Activated naive CD4-positive, alpha-beta T cell treated with anti-CD3 and anti-CD28 coated beads for 36 hours (primary cell): ENCODE measurements around the gene CCDC14. TPM values are rescaled to one million over a fixed set of nuclear protein-coding genes. Genes with fewer than 3 reads are reported as not detected.

ENCODE experiments used
- CTCF ChIA-PET: fragments of 350-600 bp; sonication (Branson Sonifier 250); formaldehyde crosslinking; loops from one replicate; lab custom pipeline; 2021; ENCODE audit warnings: antibody characterized with exemption; lab: Charles Lee
- DNase-seq: peaks from one replicate; pipeline ENCODE4 v3.0.0-alpha.2; 2020
- H3K27ac Mint-ChIP-seq: one replicate; pipeline ENCODE4 v1.8.0; 2021; ENCODE audit warnings: mild to moderate bottlenecking, mixed read lengths
- H3K27me3 Mint-ChIP-seq: one replicate; pipeline ENCODE4 v1.8.0; 2021; ENCODE audit warnings: low read depth, mixed read lengths
- H3K36me3 Mint-ChIP-seq: one replicate; pipeline ENCODE4 v1.8.0; 2021; ENCODE audit warnings: low read depth, mixed read lengths
- H3K4me1 Mint-ChIP-seq: one replicate; pipeline ENCODE4 v1.8.0; 2021; ENCODE audit warnings: low read depth, mixed read lengths
- H3K4me3 Mint-ChIP-seq: one replicate; pipeline ENCODE4 v1.8.0; 2021; ENCODE audit warnings: mild to moderate bottlenecking, moderate library complexity, mixed read lengths
- H3K9me3 Mint-ChIP-seq: one replicate; pipeline ENCODE4 v1.8.0; 2021; ENCODE audit warnings: mixed read lengths
- intact Hi-C: fragments of 100-400 bp; cut with micrococcal nuclease; formaldehyde crosslinking; loops from one replicate; pipeline ENCODE4 v1.15.1; 2023
- total RNA-seq, 2 experiments: library from RNA; stranded (reverse); gene quantifications; one replicate each; pipeline ENCODE4 v1.2.3, GENCODE V29; 2021

The CCDC14 gene
- total RNA-seq, 2 experiments from 2014 or later: 44.8 to 48.4 TPM

DNA sequence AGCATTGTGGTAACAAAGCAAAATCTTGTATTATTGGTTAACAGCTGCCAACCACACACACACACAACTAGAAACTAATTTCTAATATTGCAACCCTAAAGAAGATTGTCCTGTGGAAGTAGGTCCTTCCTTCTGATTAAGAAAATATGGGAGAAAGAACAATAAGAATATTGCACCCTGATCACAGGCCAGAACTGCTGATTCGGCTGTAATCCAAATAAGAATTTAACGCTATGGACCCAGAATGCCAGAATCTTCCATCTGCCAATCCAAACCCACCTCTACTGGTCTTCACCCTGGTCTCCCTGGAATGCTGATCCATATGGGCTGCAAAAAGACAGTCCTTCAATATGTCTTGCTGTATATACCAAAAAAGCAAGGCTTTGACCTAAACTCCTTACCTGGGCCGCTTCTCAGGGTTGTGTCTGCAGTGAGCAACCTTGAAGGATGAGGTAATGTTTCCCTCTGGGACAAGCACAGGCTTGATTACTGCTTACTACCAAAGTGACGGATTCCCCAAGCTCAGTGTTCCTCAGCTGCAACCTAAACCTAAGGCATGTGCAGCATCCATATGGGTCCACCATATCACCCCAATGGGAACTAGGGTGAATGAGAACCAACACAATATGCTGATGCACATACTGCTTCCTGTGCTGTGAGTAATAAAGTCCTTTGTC lies 8.0 kb downstream of the CCDC14 start:
- H3K27me3 Mint-ChIP-seq: no peaks in the 10 kb centered on the region
- CTCF ChIA-PET: no interaction called here
- H3K4me1 Mint-ChIP-seq: no peaks in the 10 kb centered on the region
- no peak for DNase-seq
- no peaks in the 10 kb centered on the region for H3K9me3 Mint-ChIP-seq
- no peak overlapping the region for H3K27ac Mint-ChIP-seq
- intact Hi-C loops: no loop called here
- peaks cover 30% of the 10 kb centered on the region for H3K36me3 Mint-ChIP-seq
- no peak overlapping the region for H3K4me3 Mint-ChIP-seq

- H3K36me3 Mint-ChIP-seq: peaks cover 32% of the 10 kb centered on the region
- CTCF ChIA-PET: interaction anchor here (0.8 kb wide), 1 partner anchor 472 kb away, joined by 3 read pairs; no protein-coding TSS in a partner anchor
Measured at GRCh38 chr3:123951522-123952447, 9.2 kb downstream of the CCDC14 start.

GRCh38 chr3:123949641-123950040 lies 11.4 kb downstream of the CCDC14 start:
- Mint-ChIP-seq H3K4me1 (no peaks in the 10 kb centered on the region), H3K36me3 (peaks cover 26% of the 10 kb centered on the region), H3K27me3 (no peaks in the 10 kb centered on the region), H3K4me3 (no peak overlapping the region), H3K9me3 (no peaks in the 10 kb centered on the region), H3K27ac (no peak overlapping the region)
- intact Hi-C loops: no loop called here
- CTCF ChIA-PET: no interaction called here
- DNase-seq: no peak

More at GRCh38 chr3:123951522-123952447, 9.2 kb downstream of the CCDC14 start:
- no peaks in the 10 kb centered on the region for H3K27me3 Mint-ChIP-seq
- H3K9me3 Mint-ChIP-seq: no peaks in the 10 kb centered on the region
- no peak overlapping the region for H3K27ac Mint-ChIP-seq
- H3K4me3 Mint-ChIP-seq: no peak overlapping the region
- H3K4me1 Mint-ChIP-seq: no peaks in the 10 kb centered on the region
- intact Hi-C loops: no loop called here
- no peak for DNase-seq

- CTCF ChIA-PET: no interaction called here
- H3K36me3 Mint-ChIP-seq: peaks cover 32% of the 10 kb centered on the region
- H3K4me1 Mint-ChIP-seq: no peaks in the 10 kb centered on the region
- H3K4me3 Mint-ChIP-seq: no peak overlapping the region
- intact Hi-C loops: no loop called here
- H3K9me3 Mint-ChIP-seq: no peaks in the 10 kb centered on the region
- DNase-seq: no peak
- H3K27me3 Mint-ChIP-seq: no peaks in the 10 kb centered on the region
- H3K27ac Mint-ChIP-seq: no peak overlapping the region
Measured at GRCh38 chr3:123948449-123948848, 12.6 kb downstream of the CCDC14 start.

DNA sequence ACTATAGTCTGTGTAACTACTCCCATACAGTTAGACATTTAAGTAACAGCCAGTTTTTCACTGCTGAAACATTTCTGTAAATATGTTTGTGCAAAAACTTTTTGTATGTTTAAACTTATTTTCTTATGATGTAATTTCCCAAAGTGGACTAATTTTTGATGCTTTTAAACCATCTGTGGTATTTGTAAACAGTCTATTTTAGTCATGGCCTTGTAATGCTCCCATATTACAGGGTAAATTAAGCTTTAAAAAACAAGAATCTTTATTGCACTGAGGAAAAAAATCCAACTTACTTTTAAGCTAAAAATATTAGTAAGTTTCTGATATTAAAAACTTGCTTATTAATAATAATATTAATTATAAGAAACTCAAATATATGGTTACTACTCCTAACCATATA lies 13.5 kb downstream of the CCDC14 start:
- Mint-ChIP-seq H3K27me3 (no peaks in the 10 kb centered on the region), H3K36me3 (peaks cover 31% of the 10 kb centered on the region), H3K27ac (no peak overlapping the region), H3K9me3 (no peaks in the 10 kb centered on the region), H3K4me3 (no peak overlapping the region), H3K4me1 (no peaks in the 10 kb centered on the region)
- CTCF ChIA-PET: no interaction called here
- intact Hi-C loops: no loop called here
- DNase-seq: no peak

DNA sequence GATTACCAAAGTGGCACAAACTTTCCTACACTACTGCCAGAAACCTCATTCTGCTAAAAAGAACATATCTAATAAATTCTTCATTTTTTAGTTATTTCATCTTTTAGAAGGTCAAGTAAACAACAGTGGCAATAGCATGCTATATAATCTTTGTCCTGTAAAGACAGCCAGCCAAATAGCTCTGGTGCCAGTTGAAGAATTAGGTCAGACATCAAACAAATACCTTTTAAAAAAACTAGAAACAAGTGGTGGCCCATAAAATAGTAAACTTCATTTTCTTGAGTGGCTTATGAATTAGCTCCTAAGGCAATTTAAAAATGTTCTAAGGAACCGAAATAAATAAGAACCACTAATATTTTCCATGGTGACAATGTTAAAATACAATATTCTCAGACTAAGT lies 19.5 kb downstream of the CCDC14 start:
- H3K27me3 Mint-ChIP-seq: no peaks in the 10 kb centered on the region
- no peak overlapping the region for H3K27ac Mint-ChIP-seq
- no peaks in the 10 kb centered on the region for H3K4me1 Mint-ChIP-seq
- no peaks in the 10 kb centered on the region for H3K9me3 Mint-ChIP-seq
- H3K36me3 Mint-ChIP-seq: peaks cover 25% of the 10 kb centered on the region
- intact Hi-C loops: no loop called here
- H3K4me3 Mint-ChIP-seq: no peak overlapping the region
- CTCF ChIA-PET: interaction anchor here (1.1 kb wide), 1 partner anchor 91 kb away, joined by 5 read pairs; the partner anchor contains the start of gene KALRN
- DNase-seq: no peak

DNA sequence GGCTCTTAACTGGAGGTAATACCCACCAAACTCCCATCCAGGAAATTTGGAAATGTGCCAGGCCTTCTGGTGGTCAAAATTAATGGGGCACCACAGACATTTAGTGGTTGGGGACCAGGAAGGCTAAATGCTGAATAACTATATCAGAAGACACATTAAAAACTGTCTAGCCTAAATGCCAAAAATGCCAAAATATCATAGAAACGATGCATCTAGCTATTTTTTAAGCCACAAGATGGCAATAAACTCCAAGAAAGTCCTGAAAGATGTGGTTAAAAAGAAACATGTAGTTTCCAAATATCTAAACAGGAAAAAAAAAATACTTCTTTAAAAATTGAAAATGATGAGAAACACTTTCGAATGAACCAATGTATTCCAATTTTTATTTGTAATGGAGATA lies 19.9 kb downstream of the CCDC14 start:
- Mint-ChIP-seq H3K4me3 (no peak overlapping the region), H3K27ac (no peak overlapping the region), H3K36me3 (peaks cover 25% of the 10 kb centered on the region), H3K27me3 (no peaks in the 10 kb centered on the region), H3K9me3 (no peaks in the 10 kb centered on the region), H3K4me1 (no peaks in the 10 kb centered on the region)
- intact Hi-C loops: no loop called here
- no peak for DNase-seq
- CTCF ChIA-PET: interaction anchor here (1.1 kb wide), 1 partner anchor 92 kb away, joined by 5 read pairs; the partner anchor contains the start of gene KALRN

GRCh38 chr3:123939706-123940105 lies 21.3 kb downstream of the CCDC14 start:
- intact Hi-C loops: no loop called here
- no peak overlapping the region for H3K4me3 Mint-ChIP-seq
- no peak overlapping the region for H3K27ac Mint-ChIP-seq
- no peaks in the 10 kb centered on the region for H3K27me3 Mint-ChIP-seq
- peaks cover 33% of the 10 kb centered on the region for H3K36me3 Mint-ChIP-seq
- H3K9me3 Mint-ChIP-seq: no peaks in the 10 kb centered on the region
- no peak for DNase-seq
- H3K4me1 Mint-ChIP-seq: no peaks in the 10 kb centered on the region
- CTCF ChIA-PET: no interaction called here

DNA sequence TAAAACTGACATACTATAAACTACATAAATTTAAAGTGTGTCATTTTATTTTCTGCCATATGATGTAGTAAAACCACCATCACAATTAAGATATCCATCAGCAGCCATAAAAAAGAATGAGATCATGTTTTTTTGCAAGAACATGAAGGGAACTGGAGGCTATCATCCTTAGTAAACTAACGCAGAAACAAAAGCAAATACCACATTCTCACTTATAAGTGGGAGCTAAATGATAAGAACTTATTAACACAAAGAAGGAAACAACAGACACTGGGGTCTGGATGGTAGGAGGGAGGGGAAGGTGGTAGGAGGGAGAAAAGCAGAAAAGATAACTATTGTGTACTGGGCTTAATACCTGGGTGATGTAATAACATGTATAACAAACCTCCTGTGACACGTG lies 24.6 kb downstream of the CCDC14 start:
- H3K27me3 Mint-ChIP-seq: no peaks in the 10 kb centered on the region
- no peak overlapping the region for H3K4me3 Mint-ChIP-seq
- no peak for DNase-seq
- H3K27ac Mint-ChIP-seq: no peak overlapping the region
- peaks cover 39% of the 10 kb centered on the region for H3K36me3 Mint-ChIP-seq
- no peaks in the 10 kb centered on the region for H3K4me1 Mint-ChIP-seq
- no peaks in the 10 kb centered on the region for H3K9me3 Mint-ChIP-seq
- intact Hi-C loops: no loop called here
- CTCF ChIA-PET: interaction anchor here (0.6 kb wide), 1 partner anchor 136 kb away, joined by 4 read pairs; no protein-coding TSS in a partner anchor

- CTCF ChIA-PET: no interaction called here
- no peak overlapping the region for H3K4me3 Mint-ChIP-seq
- no peaks in the 10 kb centered on the region for H3K27me3 Mint-ChIP-seq
- no peak overlapping the region for H3K27ac Mint-ChIP-seq
- H3K4me1 Mint-ChIP-seq: no peaks in the 10 kb centered on the region
- H3K9me3 Mint-ChIP-seq: no peaks in the 10 kb centered on the region
- H3K36me3 Mint-ChIP-seq: peaks cover 42% of the 10 kb centered on the region
- intact Hi-C loops: no loop called here
- no peak for DNase-seq
Measured at GRCh38 chr3:123935830-123936229, 25.2 kb downstream of the CCDC14 start.

GRCh38 chr3:123934250-123934649 lies 26.8 kb downstream of the CCDC14 start:
- H3K4me1 Mint-ChIP-seq: no peaks in the 10 kb centered on the region
- intact Hi-C loops: no loop called here
- no peak overlapping the region for H3K27ac Mint-ChIP-seq
- H3K36me3 Mint-ChIP-seq: peaks cover 42% of the 10 kb centered on the region
- H3K9me3 Mint-ChIP-seq: no peaks in the 10 kb centered on the region
- DNase-seq: no peak
- no peaks in the 10 kb centered on the region for H3K27me3 Mint-ChIP-seq
- CTCF ChIA-PET: no interaction called here
- no peak overlapping the region for H3K4me3 Mint-ChIP-seq

DNA sequence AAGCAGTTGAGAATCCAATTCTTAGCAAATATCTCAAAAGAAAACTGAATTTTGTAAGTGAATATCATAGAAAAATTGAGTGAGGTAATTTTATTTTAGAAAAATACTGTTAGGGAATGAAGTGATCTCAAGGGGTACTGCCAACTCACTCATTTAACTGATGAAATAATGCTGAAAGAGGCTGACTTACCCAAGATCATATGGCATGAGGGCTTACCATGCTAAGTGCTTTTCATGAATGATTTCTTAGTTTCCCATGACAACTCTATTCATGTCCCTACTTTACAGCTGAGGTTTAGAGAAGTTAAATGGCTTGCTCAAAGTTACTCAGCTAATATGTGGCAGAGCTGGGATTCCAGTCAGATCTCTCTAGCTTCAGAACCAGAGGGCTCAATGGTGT lies 30.6 kb downstream of the CCDC14 start:
- Mint-ChIP-seq H3K4me3 (no peak overlapping the region), H3K27me3 (no peaks in the 10 kb centered on the region), H3K9me3 (no peaks in the 10 kb centered on the region), H3K4me1 (no peaks in the 10 kb centered on the region), H3K27ac (no peak overlapping the region), H3K36me3 (peaks cover 40% of the 10 kb centered on the region)
- intact Hi-C loops: no loop called here
- CTCF ChIA-PET: no interaction called here
- no peak for DNase-seq
